Esophagus squamous epithelium (tissue), 5 donors: ENCODE results near the gene TSHR. TPM values are rescaled to one million over a fixed set of nuclear protein-coding genes. Genes with fewer than 3 reads are reported as not detected.

Source experiments
- DNase-seq: peaks from one replicate; lab custom pipeline; 2025; lab: John Stamatoyannopoulos, UW
- H3K27ac ChIP-seq, 4 donors: fragments of 200-600 bp; sonication (generic); one replicate each; pipeline ENCODE4 v1.5.1; 2016 to 2019; ENCODE audit warnings: mild to moderate bottlenecking in 1 of 4
- H3K27me3 ChIP-seq, 4 donors: fragments of 200-600 bp; sonication (generic); 1 replicate in 3 of 4; 2 replicates in 1 of 4; pipeline versions ENCODE4 v1.5.1 to v1.6.0; 2017 to 2021; ENCODE audit warnings: antibody characterized with exemption in 1 of 4
- H3K36me3 ChIP-seq, 3 donors: fragments of 200-600 bp; sonication (generic); one replicate each; pipeline ENCODE4 v1.5.1; 2016 to 2019
- H3K4me1 ChIP-seq, 3 donors: fragments of 200-600 bp; sonication (generic); one replicate each; pipeline ENCODE4 v1.5.1; 2017 to 2019
- H3K4me3 ChIP-seq, 4 donors: fragments of 200-600 bp; sonication (generic); 1 replicate in 3 of 4; 2 replicates in 1 of 4; pipeline ENCODE4 v1.5.1; 2016 to 2019; ENCODE audit warnings: mild to moderate bottlenecking in 2 of 4, moderate library complexity in 1 of 4
- H3K9me3 ChIP-seq, 3 donors: fragments of 200-600 bp; sonication (generic); one replicate each; pipeline ENCODE4 v1.5.1; 2016 to 2019
- CTCF ChIP-seq, 6 experiments: fragments of 450-650 bp in 4 of 6; fragments of 200-600 bp in 2 of 6; sonication (generic) in 2 of 6; IDR thresholded peaks; one replicate each; pipeline ENCODE4 v1.5.1; 2016 to 2019; ENCODE audit warnings: antibody characterized with exemption in 6 of 6, mild to moderate bottlenecking in 4 of 6, moderate library complexity in 4 of 6
- POLR2A ChIP-seq, 4 donors: fragments of 450-650 bp; IDR thresholded peaks; one replicate each; pipeline ENCODE4 v1.6.1; 2017; ENCODE audit warnings: antibody characterized with exemption in 4 of 4, mild to moderate bottlenecking in 4 of 4, moderate library complexity in 3 of 4
- WGBS, 2 donors: methylation state at CpG; one replicate each; pipeline ENCODE4 v1.1.5; 2018; 5-methylcytosine and 5-hydroxymethylcytosine counted together
- intact Hi-C: fragments of 100-400 bp; cut with DNase I; formaldehyde crosslinking; loops from one replicate; pipeline ENCODE4 v1.15.0; 2022
- total RNA-seq, 4 donors: library from RNA; depleted of rRNA; stranded (reverse); fragments of >200 nt; gene quantifications; one replicate each; pipeline ENCODE4 v1.1.0, GENCODE V29; 2016
- donor health status: DM: yes; HTN: yes; CAD: no.

Gene TSHR
- total RNA-seq, 4 donors from 2014 or later, result not detected

- TF ChIP-seq POLR2A (IDR thresholded peaks at IDR 0.05), result no peak
- no peak for TF ChIP-seq CTCF (IDR thresholded peaks at IDR 0.05)
- Histone ChIP-seq H3K27me3 (no peaks in the 10 kb centered on the region), H3K4me3 (no peak overlapping the region), H3K36me3 (no peaks in the 10 kb centered on the region), H3K27ac (no peak overlapping the region), H3K9me3 (no peaks in the 10 kb centered on the region), H3K4me1 (no peaks in the 10 kb centered on the region)
- DNase-seq, result no peak
- 75 to 84% methylated on average over 1 of the region's 1 CpG for WGBS, 2 donors
- intact Hi-C loops, result no loop called here
These were observed 197.8 kb downstream of the TSHR start for GRCh38 chr14:81153187-81153586.

- 67 to 90% methylated on average over 1 of the region's 1 CpG for WGBS, 2 donors
- no peak for DNase-seq
- H3K36me3 ChIP-seq, result no peaks in the 10 kb centered on the region
- intact Hi-C loops, result no loop called here
- no peak overlapping the region for H3K4me3 ChIP-seq
- H3K27ac ChIP-seq, result no peak overlapping the region
- H3K27me3 ChIP-seq, result no peaks in the 10 kb centered on the region
- H3K9me3 ChIP-seq, result no peaks in the 10 kb centered on the region
- no peaks in the 10 kb centered on the region for H3K4me1 ChIP-seq
- TF ChIP-seq POLR2A (IDR thresholded peaks at IDR 0.05), result no peak
- TF ChIP-seq CTCF (IDR thresholded peaks at IDR 0.05), result no peak
These were observed 202.0 kb downstream of the TSHR start for GRCh38 chr14:81157431-81157830.

DNA sequence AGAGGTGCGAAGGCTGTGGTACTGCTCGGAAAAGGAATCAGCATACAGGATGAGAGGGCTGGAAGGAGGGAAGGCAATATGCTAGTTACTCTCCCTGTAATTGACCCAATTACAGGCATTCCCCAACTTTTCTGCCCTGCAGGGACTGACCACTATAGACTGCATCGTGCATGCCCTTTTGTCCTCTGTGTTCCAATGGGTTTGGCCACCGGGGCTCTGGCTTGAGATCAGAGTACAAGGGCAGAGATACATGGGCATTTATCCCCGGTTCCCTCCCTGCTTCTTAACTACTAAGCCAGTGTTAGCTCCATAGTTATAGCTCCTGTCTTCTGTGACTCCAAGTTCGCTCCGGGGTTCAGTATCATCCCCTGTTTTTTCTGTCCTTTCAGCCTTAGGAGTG, 205.7 kb downstream of the TSHR start:
- Histone ChIP-seq H3K4me1 (no peaks in the 10 kb centered on the region), H3K27ac (no peak overlapping the region), H3K9me3 (no peaks in the 10 kb centered on the region), H3K36me3 (no peaks in the 10 kb centered on the region), H3K4me3 (no peak overlapping the region), H3K27me3 (no peaks in the 10 kb centered on the region)
- DNase-seq, result no peak
- TF ChIP-seq CTCF (IDR thresholded peaks at IDR 0.05) (no peak), POLR2A (IDR thresholded peaks at IDR 0.05) (no peak)
- intact Hi-C loops, result loop anchor here (10.0 kb wide), 1 partner anchor 166 kb away; no protein-coding TSS in a partner anchor
- WGBS, 2 donors, result 84 to 89% methylated on average over 7 of the region's 7 CpGs

GRCh38 chr14:81161749-81162148, 206.3 kb downstream of the TSHR start:
- H3K27ac ChIP-seq, result no peak overlapping the region
- TF ChIP-seq CTCF (IDR thresholded peaks at IDR 0.05) (no peak), POLR2A (IDR thresholded peaks at IDR 0.05) (no peak)
- H3K9me3 ChIP-seq, result no peaks in the 10 kb centered on the region
- intact Hi-C loops, result loop anchor here (10.0 kb wide), 1 partner anchor 167 kb away; no protein-coding TSS in a partner anchor
- H3K36me3 ChIP-seq, result no peaks in the 10 kb centered on the region
- no peaks in the 10 kb centered on the region for H3K4me1 ChIP-seq
- WGBS, 2 donors, result 33 to 47% methylated on average over 1 of the region's 1 CpG
- no peak for DNase-seq
- no peaks in the 10 kb centered on the region for H3K27me3 ChIP-seq
- no peak overlapping the region for H3K4me3 ChIP-seq

GRCh38 chr14:81162941-81163340, 207.5 kb downstream of the TSHR start:
- H3K9me3 ChIP-seq, result no peaks in the 10 kb centered on the region
- H3K4me3 ChIP-seq, result no peak overlapping the region
- intact Hi-C loops, result loop anchor here (10.0 kb wide), 1 partner anchor 168 kb away; no protein-coding TSS in a partner anchor
- TF ChIP-seq POLR2A (IDR thresholded peaks at IDR 0.05) (no peak), CTCF (IDR thresholded peaks at IDR 0.05) (no peak)
- no peaks in the 10 kb centered on the region for H3K4me1 ChIP-seq
- H3K27ac ChIP-seq, result no peak overlapping the region
- no peak for DNase-seq
- WGBS, 2 donors, result 71 to 77% methylated on average over 3 of the region's 3 CpGs
- no peaks in the 10 kb centered on the region for H3K27me3 ChIP-seq
- no peaks in the 10 kb centered on the region for H3K36me3 ChIP-seq
